HG03354 (cell line): ENCODE data around the gene MRPL24.

Source experiments
- ATAC-seq: cut with Tn5 transposase; IDR thresholded peaks from one replicate; pipeline ENCODE4 v1.9.1; 2021; ENCODE audit warnings: mild to moderate bottlenecking; ENCODE audit not compliant: unreplicated experiment, poor library complexity, severe bottlenecking

The MRPL24 gene

DNA sequence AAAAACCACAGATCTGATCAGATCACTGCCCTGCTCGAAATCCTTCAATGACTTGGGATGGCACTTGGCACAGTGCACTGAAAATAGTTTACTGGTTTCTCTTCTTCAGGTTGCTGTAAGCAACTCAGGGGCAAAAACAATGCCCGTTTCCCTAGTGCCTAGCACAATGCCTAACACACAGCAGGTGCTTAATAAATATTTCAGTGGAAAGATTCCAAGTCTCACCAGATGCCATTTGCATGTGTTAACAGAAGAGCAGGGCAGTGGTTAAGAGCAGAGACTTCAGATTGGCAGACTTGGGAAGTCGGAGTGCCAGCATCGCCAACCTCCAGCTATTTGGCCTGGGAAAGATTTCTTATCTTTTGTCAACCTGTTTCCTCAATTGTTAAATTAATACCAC lies 23.5 kb downstream of the MRPL24 start:
- no peak for ATAC-seq

DNA sequence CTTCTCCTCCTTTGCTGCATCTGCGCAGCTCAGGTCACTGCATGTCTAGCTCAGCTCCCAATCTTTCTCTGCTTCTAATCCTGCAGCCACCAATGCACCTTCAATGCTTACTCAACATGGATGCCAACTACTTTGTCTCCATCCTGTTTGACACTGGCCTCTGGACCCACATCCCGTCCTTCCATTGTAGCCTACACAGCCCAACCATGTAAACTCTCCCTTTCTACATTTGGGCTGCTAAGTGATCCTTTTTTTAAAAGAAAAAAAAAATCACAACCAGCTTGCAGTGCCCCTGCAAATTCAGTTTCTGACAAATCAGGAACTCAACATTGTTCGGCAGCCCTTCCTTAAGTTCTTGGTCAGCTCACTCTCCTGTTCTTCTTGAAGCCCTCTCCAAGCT lies 26.1 kb downstream of the MRPL24 start:
- ATAC-seq = no peak

DNA sequence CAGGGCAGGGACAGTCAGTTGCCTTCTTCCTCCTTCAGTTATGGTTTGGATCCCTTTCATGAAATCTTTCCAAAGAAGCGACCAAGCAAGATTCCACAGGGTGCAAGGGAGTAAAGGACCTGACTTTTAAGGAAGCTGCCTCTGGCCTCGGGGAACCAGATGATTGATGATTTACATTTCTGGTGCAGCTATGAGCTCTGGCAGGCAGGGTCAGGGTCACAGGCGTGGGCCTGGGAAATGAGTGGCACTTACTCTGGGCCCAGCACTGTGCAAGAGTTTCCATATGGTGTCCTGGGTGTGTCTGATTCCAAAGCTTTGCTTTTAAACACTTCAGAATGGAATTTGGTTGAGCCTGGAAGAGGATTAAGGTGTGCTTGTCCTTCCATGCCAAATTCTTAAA lies 28.3 kb downstream of the MRPL24 start:
- ATAC-seq = no peak

DNA sequence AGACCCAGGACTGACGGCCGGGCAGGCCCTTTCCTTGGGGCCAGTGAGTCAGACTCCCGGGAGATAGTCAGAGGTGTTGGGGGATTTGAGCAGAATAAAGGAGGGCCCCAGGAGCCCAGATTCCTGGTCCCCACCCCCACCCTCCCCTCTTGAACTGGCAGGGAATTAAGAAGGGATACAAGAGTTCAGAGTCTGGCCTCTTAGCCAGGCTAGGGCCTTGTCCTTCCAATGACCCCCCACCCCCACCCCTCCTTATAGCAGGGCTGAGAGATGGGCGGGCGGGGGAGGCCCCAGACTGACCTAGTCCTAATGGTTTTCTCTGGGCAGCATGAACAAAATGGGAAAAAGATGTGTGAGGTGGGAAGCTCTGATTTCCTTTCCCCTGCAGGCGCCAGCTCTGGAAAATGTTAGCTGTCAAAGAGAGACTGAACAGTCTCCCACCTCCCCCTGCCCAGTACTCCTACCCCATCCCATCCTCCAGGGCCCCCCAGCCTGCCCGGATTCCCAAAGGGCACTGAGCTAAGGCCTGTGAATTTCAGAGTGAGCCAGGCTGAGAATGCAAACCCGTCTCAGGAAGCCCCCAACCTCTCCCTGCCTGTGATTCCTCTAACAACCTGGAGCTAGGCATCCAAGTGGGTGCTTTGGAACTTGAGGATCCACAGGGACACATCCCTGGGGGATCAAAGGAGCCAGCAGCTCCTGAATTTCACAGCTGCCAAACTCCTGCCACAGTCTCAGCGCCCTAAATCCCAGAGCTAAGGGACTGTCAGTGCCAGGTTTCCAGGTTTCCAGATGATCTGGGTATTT lies 29.7 kb downstream of the MRPL24 start:
- ATAC-seq = no peak

DNA sequence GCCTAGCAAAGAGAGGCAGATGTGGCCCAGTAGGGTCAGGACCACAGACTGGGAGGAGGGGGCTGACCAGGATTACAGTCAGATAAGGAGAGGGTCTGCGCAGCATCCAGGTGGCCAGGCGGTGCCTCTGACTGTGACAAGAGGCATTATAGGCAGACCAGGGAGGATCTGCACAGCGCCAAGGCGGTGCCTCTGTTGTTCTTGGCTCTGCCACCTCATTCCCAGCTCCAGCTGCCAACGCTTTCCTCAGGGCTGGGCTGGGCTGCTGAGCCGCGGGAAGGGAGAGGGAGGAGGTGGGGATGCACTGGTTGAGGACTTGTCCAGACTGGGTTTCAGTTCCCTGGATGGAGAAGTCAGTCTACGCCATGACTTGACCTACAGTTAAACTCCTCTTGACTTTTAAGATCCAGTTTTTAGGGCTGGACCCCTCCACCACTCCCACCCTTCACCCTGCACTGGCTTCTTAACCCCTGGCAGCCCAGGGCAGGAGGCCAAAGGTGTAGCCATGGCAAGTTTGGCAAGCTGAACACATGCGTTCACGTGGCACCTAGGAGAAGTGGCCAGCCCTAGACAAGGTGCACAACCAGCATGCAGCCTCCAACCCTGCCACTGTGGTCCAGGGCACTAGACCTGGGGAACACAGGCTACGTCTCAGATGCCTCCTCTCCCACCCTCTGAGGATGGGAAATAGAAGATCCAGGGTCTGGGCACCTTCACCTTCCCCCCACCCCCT lies 31.0 kb downstream of the MRPL24 start:
- no peak for ATAC-seq

DNA sequence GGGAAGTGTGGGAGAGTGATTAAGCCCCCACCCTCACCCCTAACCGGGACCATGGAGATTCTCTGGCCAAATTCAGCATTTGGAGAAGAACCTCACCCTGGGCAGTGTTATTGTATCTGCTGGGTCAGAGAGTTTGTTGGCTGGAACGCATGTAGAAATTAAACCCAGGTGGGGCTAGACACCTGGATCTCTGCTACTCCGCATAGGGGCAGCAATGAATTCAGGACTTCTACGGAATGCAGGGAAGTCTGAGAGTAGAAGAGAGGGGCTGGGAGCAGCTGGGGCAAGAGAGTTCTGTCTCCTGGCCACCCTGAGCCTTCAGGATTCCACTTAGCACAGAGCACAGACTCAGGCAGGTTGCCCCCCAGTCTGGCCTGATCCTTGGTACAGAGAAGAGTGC lies 31.9 kb downstream of the MRPL24 start:
- ATAC-seq = no peak

DNA sequence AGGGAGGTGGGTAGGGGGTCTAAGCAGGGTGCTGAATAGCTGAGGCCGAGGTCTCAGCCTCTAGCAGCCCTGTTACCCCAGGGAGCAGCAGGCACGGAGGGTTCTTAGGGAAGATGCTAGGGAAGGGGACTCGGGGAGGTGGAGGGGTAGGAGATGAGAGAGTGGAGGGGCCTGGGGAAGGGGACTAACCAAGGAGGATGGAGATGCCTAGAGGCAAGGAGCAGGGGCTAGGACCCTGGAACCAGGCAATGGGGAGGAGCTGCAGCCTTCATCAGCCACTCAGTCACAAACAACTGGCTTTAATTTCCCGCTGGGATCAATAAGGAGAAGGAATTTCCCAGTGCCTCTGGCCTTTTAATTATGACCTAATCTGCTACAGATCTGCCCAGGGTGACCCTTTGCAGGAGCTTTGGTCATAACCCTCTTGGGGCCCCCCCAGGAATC lies 32.6 kb downstream of the MRPL24 start:
- no peak for ATAC-seq

DNA sequence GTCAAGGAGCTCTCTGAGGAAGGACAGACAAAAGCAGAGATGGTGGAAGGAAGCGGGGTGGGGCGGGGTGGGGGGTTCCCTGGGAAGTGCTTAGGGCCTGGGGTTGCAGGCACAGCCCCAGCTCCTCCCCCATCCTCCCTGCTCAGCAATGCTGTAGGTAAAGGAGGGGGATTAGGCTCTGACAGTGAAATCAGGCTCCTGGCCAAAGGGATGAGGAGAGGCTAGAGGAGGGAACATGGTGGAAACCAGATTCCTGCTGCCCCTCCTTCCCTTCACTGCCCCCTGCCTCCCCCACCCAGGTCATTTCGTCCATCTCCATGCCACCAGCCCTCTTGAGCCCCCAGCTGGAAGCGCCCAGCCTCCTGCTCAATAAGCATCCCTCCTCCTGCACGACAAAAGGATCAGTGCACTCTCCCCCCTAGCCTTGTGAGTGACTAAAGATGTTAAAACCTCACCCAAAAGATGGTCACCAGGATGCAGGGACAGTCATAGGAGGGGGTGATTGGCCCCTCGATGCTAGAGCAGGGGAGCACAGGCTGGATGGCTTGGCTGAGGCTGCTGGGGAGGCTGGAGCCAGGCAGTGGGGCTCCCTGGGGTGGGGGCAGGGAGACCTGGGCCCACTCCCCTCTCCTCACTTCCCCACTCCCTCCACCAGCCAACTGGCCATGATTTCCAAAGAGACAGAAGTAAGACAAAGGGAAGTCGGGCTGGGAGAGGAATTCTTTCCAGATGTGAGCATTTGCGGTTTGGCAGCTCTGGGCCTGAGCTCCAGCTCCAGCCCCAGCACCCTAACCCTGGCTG lies 33.3 kb downstream of the MRPL24 start:
- ATAC-seq = no peak

DNA sequence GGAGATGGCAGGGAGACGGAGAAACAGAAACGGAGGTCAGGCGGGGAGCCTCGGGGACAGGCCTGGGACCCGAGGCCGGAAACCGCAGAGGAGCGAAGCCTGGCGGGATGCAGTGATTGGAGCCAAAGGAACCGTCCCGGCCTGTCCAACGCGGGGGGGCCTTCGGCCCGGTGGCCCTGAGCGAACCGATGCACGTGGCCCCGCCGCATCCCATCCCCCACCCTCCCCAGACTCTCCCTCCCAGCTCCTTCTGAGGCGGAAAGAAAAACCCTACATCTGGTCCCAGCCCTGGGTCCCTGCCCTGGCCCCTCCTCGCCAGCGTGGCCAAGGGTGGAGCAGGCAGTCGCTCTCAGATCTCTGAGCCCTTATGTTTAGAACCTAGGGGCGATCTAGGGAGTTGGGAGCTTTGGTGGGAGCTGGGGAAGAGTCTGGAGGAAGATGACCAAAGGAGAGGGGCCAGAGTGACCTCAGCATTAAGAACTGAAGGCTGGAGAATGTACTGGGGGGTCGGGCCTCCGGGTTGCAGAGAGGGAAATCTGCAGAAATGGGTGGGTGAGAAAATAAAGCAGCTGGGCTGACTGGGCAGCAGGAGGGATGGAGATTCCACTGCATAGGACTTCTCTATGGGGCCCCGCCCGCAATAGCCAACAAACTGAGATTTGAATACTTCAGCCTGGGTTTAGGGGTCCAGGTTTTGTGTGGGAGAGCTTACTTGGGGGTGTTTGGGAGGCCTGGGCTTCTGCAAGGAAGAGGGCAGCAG lies 34.1 kb downstream of the MRPL24 start:
- no peak for ATAC-seq

DNA sequence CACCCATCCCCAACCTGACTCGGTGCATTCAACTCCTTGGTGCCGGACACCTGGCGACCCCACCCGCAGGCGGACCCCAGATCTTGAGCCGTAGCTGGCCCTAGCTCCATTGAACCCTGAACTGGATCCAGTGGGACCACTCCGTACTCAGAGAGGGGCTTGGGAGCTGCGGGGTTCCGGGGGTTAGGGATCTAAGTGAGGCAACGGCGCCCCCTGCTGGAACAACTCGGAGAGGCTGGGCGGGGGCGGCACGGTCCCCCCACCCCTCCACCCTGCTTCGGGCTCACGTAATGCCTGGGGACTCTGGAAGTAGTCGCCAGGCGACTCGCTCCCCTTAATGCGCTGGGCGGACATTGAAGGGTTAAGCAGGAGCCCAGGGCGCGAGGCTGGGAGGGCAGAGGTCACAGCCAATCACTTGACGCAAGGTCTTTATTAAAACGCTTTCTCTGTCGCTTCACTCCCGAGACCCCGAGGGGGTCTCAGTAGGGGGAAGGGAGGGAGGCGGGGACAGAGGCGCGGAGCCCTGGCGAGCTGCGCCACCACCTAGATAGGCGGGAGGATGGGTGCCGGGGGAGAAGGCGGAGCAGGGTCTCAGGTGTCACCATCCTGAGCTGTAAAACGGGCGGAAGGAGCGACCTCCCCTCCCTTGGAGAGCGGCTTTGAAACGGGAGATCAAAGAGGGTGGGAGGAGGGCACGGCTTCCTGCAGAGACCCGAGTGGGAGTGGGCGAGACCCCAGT lies 34.8 kb downstream of the MRPL24 start:
- no peak for ATAC-seq

DNA sequence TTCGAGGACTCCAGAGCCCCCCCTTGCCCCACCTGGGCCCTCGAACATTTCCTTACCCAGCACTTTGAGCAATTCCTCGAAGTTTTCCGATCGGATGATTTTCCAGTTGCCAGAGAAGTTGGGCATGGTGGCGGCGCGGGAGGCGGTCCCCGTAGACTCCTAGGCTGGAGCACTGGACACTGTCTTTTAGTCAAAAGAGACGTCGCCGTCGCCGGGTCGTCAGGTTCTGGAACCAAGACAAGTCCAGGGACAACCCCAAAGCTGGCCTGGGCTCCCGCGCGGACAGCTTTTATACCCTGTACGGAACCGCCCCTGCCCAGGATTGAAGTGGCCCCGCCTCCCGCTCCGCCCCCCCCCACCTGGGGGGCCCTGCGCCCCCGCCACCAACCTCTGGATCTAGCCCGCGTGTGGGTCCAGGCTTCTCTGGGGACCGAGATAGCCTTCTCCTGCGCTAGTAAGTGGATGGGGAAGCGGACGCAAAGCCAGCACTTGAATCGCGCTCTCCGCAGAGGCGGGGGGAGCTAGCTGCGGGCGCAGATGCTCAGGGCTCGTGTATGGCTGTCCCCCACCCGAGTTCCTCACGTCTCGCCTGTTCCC lies 35.5 kb downstream of the MRPL24 start, which contains the start of gene CRABP2:
CRABP2 (minus strand) TSS at position 263 of the 597 bp plus-strand sequence; CDS start at position 126, 137 bp downstream.
- no peak for ATAC-seq

DNA sequence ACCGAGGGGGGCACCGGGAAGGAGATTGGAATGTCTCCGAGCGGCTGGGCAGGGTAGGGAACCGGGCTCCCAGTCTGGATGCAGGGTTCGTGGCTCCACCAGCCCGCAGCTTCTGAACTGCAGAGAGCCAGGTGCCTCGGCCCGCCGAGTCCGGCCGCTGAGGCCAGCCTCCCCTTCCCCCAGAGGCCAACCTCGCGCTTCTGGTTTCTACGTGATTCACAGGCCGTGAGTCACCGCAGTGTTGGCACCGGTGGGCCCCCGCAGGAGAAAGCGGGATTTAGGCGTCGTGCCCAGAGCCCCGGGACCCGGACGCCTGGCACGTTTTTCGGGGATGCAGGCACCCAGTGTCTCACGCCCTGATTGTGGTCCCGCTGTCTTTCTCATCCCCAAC lies 36.0 kb downstream of the MRPL24 start:
- no peak for ATAC-seq

DNA sequence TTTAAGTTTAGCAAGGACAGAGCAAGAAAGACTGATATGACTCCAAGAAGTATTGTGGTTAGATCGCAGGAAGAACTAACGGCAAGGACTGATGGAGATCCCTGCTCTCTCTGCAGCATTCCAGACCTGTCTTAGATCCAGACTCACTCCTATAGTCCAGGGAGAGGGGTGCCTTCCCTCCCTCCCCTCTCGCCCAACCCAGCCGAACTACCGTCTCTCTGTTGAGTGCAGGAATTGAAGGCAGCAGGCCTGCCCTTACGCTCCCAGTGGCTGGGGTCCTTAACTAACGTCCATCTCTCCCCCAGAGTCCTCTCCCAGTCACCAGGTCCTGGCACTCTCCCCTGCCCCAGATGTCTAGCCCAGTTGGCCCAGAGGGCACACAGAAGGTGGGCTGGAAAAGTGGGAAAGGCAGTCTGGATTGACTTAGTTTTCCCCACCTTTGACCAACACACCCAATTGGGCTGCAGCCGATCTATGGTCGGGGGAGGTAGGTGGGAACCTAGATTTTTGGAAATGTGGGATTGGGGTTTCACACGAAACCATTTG lies 36.6 kb downstream of the MRPL24 start:
- no peak for ATAC-seq

DNA sequence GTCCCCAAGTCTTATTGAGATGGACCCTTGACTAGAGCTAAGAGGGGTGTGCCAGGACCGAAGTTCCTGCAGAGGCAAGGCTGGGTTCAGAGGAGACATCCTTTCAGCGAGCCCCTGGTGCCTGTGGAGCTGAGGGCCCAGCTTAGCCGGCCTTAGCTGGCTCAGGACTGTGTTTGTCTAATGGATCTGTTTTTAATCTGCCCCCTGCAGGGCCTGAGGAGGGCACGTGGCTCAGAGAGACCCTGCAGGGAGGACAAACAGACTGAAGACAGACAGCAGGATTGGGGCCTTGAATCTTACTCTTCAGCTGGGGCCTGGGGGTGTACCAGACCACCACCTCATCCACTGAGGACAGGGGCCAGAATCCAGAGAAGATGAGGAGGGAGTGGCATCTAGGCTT lies 37.1 kb downstream of the MRPL24 start:
- ATAC-seq = no peak

DNA sequence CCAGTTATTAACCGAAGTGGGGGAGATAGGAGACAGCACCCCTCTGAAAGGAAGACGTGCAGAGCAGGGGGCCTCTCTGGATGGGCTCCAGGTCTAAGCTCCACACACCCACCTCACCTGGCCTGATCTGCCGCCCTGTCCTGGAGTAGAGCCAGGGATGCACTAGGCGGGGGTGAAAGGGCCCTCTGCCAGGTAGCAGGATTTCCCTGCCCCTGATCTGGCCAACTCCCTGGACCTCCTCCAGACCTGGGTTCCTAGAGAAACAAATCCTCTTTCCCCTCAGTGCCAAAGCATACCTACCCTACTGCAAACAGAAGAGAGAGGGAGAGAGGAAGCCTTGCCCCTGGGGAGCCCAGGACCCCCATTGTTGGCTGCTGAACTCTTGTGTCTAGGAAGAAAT lies 37.6 kb downstream of the MRPL24 start:
- no peak for ATAC-seq

DNA sequence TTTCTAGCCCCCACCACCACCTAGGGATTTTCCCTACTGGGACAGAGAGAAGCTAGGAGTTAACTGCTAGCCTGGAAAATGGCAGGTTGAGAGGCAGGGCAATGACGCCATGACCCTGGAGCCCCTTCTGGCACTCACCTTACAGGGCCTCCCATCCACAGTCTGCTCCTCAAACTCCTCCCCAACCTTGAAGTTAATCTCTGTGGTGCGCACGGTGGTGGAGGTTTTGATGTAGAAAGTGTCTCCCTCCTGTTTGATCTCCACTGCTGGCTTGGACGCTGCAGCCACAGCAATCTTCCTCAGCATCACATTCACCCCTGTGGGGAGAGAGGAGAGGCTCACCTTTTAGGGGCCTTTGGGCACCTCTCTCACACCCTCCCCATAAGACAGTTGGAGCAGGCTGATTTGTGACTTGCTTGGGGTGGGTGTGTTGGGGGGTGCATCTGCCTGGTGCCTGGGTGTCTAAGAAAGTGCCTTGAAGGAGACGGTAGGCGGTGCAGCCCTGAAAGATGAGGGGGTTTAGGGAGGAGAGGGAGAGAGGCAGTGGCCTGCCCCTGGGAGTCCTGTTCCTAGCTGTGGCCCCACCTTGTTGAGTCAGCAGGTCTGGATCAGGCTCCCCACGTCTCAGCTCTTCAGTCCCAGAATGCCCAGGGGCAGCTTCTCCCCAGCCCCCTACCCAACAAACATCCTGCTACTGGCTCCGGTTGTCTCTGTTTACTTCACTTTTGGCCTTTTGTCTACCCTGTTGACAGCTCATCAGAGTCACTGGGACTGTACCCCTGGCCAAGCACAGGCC lies 40.0 kb downstream of the MRPL24 start:
- ATAC-seq = no peak

DNA sequence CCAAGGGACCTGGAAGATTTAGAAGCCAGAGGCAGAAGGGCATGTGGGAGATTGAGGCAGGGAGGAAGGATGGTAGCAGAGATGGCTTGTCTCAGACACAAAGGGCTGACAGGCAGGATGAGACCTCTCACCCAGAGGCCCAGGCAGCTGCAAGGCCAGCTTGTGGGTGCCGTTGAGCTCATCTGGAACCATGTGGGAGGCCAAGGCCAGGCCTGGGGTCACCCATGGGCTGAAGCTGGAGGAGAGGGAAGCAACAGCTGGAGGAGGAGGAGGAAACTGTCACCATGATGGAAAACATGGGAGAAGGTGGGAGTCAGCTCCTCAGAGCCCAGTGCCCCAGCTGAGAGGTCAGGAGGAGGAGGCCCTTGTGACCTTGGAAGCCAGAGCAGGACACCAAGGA lies 41.9 kb downstream of the MRPL24 start:
- no peak for ATAC-seq

DNA sequence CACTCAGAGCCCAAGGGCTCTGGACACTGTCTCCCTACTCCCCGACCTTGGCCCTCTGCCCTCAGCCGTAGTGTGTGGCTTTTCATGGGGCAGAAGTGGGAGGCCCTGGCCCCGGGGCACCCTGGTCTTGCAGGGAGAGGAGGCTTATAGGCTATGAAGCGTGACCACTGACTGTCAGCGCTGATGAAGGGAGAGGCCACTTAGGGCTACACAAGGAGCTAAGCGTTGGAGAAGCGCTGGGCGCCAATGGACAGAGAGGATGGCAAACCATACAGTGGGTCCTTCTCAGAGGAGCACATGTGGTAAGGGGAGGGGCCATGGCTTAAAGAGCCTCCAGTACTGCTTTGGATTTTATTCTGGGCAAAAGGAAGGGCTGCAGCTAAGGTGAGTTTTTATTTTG lies 43.4 kb downstream of the MRPL24 start:
- ATAC-seq = no peak
